ENCODE data around the gene TCEA3. TPM values are rescaled to one million over a fixed set of nuclear protein-coding genes. Genes with fewer than 3 reads are reported as not detected.

The TCEA3 gene
- total RNA-seq, 4 donors from 2014 or later, result 26.8 to 50.4 (median 48.0) TPM

DNA sequence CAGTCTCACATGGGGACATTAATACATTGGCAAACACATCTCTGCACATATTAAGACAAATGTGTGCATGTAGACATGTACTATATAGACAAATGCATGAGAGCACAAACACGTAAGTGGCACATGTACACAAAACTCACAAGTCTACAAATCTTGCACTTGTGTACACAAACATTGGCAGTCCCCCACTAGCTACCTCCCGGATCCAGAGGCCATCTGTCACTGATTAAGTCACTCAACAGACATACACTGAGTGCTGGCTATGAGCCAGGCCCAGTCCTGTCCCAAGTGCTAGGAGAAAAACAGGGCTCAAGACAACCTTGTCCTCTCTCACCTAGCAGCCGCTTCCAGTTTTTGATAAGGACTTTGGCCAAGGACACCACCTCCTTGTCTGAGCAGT, 7.0 kb downstream of the TCEA3 start:
- Histone ChIP-seq H3K9me3 (no peaks in the 10 kb centered on the region), H3K36me3 (peaks cover 0 to 8% of the 10 kb centered on the region in 2 donors), H3K27ac (no peak overlapping the region), H3K27me3 (no peaks in the 10 kb centered on the region), H3K4me1 (peaks cover 9 to 14% of the 10 kb centered on the region in 2 donors), H3K4me3 (replicated peaks in 1 of 3) (no peak overlapping the region)
- intact Hi-C loops (cut with DNase I), result no loop called here
- WGBS, 2 donors, result 66 to 76% methylated on average over 2 to 3 of the region's 3 CpGs
- DNase-seq, result peak; percentile 39 to 43
- TF ChIP-seq POLR2A (IDR thresholded peaks at IDR 0.05), result no peak
- TF ChIP-seq, protein P1, sequence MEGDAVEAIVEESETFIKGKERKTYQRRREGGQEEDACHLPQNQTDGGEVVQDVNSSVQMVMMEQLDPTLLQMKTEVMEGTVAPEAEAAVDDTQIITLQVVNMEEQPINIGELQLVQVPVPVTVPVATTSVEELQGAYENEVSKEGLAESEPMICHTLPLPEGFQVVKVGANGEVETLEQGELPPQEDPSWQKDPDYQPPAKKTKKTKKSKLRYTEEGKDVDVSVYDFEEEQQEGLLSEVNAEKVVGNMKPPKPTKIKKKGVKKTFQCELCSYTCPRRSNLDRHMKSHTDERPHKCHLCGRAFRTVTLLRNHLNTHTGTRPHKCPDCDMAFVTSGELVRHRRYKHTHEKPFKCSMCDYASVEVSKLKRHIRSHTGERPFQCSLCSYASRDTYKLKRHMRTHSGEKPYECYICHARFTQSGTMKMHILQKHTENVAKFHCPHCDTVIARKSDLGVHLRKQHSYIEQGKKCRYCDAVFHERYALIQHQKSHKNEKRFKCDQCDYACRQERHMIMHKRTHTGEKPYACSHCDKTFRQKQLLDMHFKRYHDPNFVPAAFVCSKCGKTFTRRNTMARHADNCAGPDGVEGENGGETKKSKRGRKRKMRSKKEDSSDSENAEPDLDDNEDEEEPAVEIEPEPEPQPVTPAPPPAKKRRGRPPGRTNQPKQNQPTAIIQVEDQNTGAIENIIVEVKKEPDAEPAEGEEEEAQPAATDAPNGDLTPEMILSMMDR (IDR thresholded peaks at IDR 0.05), result no peak

DNA sequence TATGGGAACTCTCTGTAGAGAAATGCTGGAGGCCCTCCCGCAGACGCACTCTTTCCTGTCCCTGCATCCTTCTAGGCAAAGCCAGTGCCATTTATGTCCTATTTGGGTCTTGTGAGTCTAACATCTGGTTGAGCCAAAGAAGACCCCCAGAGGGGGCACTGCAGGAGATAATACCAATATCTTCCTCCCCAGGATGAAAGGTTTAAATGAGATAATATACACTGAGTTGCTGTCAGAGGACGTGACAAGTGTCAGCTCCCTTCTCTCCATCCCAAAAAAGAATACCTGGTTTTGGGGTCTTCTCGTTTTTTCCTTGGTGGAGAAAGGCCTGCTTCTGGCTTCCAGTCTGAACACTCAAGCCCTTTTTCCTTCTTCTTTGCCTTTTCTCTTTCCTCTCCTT, 7.6 kb downstream of the TCEA3 start:
- Histone ChIP-seq H3K36me3 (peaks cover 0 to 8% of the 10 kb centered on the region in 2 donors), H3K27me3 (no peaks in the 10 kb centered on the region), H3K4me1 (peaks cover 3 to 8% of the 10 kb centered on the region in 2 donors), H3K27ac (no peak overlapping the region), H3K4me3 (replicated peaks in 1 of 3) (no peak overlapping the region), H3K9me3 (no peaks in the 10 kb centered on the region)
- DNase-seq, result no peak
- WGBS, 2 donors, result 87 to 89% methylated on average over 4 of the region's 4 CpGs
- TF ChIP-seq, protein P1 (IDR thresholded peaks at IDR 0.05), result no peak
- no peak for TF ChIP-seq POLR2A (IDR thresholded peaks at IDR 0.05)
- intact Hi-C loops (cut with DNase I), result no loop called here

DNA sequence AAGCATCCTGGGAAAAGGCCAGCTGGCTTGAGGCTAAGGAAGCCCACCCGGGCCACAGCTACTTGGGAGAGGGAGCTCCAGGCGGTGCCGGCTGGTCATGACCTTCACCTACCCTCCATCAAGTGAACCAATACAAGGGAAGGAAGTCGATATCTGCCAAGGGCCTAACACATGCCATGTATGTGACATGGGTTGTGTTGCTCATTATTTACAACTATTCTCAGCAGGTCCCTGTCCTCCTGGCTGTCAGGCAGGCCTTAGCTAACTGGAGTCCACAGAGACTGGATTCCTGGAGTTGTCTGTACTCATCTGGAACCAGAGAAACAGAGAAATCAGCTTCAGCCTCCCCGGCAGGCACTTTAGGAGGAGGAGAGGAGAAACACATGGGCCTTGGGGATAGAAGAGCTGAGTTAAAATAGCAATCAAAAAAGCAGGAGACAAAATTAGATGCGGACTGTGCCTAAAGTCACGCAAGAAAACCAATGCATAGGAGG, 15.7 kb downstream of the TCEA3 start:
- H3K4me3 ChIP-seq (replicated peaks in 1 of 3), result no peak overlapping the region
- WGBS, 2 donors, result 80 to 84% methylated on average over 7 of the region's 7 CpGs
- intact Hi-C loops (cut with DNase I), result loop anchor here (10.0 kb wide), 1 partner anchor 64 kb away; the partner anchor contains the start of gene HNRNPR
- no peaks in the 10 kb centered on the region for H3K9me3 ChIP-seq
- H3K27me3 ChIP-seq, result no peaks in the 10 kb centered on the region
- peaks cover 0 to 7% of the 10 kb centered on the region in 2 donors for H3K36me3 ChIP-seq
- TF ChIP-seq, protein P1 (IDR thresholded peaks at IDR 0.05), result no peak
- no peak for TF ChIP-seq POLR2A (IDR thresholded peaks at IDR 0.05)
- no peak for DNase-seq
- peak overlapping the region in 1 of 3 donors; percentile 9 for H3K27ac ChIP-seq
- peaks cover 0 to 16% of the 10 kb centered on the region in 2 donors for H3K4me1 ChIP-seq

DNA sequence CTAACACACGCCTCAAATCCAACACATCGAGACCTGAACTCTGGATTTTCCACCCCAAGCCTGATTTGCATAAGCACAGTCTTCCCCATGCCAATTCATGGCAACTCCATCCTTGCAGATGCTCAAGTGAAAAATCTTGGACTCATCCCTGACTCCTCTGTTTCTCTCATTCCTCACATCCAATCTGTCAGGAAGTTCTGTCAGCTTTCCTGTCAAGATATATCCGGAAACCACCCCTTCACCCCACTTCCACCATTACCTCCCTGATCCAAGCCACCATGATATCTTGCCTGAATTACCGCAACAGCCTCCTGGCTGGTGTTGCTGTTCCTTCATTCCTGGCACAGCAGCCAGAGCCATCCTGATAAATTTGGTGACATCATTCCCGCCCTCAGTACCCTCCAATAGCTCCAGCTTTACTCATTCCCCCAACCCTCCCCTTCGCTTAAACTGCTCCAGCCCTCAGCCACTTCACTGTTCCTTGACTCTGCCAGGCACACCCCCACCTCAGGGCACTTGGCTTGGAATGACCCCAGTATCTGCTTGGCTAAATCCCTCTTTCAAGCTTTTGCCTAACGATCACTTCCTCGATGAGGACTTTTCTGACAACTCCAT, 17.4 kb downstream of the TCEA3 start:
- peaks cover 5 to 27% of the 10 kb centered on the region in 2 donors for H3K4me1 ChIP-seq
- TF ChIP-seq, protein P1 (IDR thresholded peaks at IDR 0.05), result no peak
- no peak for TF ChIP-seq POLR2A (IDR thresholded peaks at IDR 0.05)
- intact Hi-C loops (cut with DNase I), result loop anchor here (10.0 kb wide), 1 partner anchor 62 kb away; the partner anchor contains the start of gene HNRNPR
- no peak overlapping the region for H3K4me3 ChIP-seq (replicated peaks in 1 of 3)
- peak; percentile 62 to 72 for DNase-seq
- no peaks in the 10 kb centered on the region for H3K9me3 ChIP-seq
- H3K36me3 ChIP-seq, result peaks cover 0 to 7% of the 10 kb centered on the region in 2 donors
- WGBS, 2 donors, result 85 to 86% methylated on average over 8 of the region's 8 CpGs
- H3K27me3 ChIP-seq, result no peaks in the 10 kb centered on the region
- peak overlapping the region in 1 of 3 donors; percentile 13 for H3K27ac ChIP-seq

DNA sequence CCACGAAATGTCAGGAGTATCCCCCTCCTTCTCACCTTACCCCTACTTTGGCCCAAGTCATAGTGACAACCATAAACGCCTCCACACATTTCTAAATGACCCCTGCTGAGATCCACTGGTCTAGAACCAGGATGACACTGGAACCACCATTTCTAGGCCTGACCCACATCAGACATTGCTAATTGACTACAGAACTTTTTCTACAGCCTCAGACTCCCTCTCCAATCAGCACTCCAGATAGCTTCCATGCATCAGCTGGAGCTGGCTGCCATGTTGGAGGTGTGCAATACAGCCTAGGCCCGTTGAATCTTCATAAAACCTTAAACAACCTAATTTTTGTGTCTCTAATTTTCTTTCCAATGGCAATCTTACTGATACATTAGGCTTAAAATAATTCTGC, 18.6 kb downstream of the TCEA3 start:
- no peak for DNase-seq
- Histone ChIP-seq H3K36me3 (peaks cover 0 to 7% of the 10 kb centered on the region in 2 donors), H3K9me3 (no peaks in the 10 kb centered on the region), H3K27ac (no peak overlapping the region), H3K4me1 (peaks cover 5 to 23% of the 10 kb centered on the region in 2 donors), H3K4me3 (replicated peaks in 1 of 3) (no peak overlapping the region), H3K27me3 (no peaks in the 10 kb centered on the region)
- intact Hi-C loops (cut with DNase I), result loop anchor here (10.0 kb wide), 1 partner anchor 61 kb away; the partner anchor contains the start of gene HNRNPR
- no peak for TF ChIP-seq POLR2A (IDR thresholded peaks at IDR 0.05)
- TF ChIP-seq, protein P1 (IDR thresholded peaks at IDR 0.05), result no peak
- WGBS, 2 donors, result 92 to 94% methylated on average over 3 of the region's 3 CpGs
